GM19023 (cell line): ENCODE measurements around the gene MAGEB6.
"Not testable (repeated sequence)": the region's sequence is repeated elsewhere in the genome, so short reads cannot be mapped to it uniquely, and the experiment has no call there.

Source experiments
- ATAC-seq: cut with Tn5 transposase; IDR thresholded peaks from one replicate; pipeline ENCODE4 v1.9.1; 2021; ENCODE audit warnings: mild to moderate bottlenecking, moderate library complexity; ENCODE audit not compliant: unreplicated experiment

MAGEB6 gene

DNA sequence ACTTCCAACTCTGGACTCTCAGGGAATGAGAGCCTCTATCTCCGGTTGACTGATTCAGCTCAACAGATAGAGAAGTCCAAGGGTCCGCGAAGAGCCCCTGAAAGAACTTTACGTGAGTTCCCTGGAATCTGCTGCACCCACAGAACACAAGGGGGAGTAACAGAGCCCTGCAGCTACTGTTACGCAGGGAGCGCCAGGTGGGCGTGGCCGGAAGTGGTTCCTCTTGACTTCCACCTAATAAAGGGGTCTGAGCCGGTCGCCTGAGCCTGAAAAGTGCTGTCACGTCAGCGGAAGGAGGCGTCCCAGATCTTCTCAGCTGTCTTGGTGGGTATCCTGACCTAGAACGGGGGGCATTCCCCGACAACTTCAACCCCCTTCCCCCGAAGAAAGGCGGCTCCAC lies at the start of gene MAGEB6:
Gene MAGEB6, plus strand, starts transcription at position 237 of the 400 bp plus-strand sequence. CDS start 1,407 bp downstream, outside the sequence.
- no peak for ATAC-seq

DNA sequence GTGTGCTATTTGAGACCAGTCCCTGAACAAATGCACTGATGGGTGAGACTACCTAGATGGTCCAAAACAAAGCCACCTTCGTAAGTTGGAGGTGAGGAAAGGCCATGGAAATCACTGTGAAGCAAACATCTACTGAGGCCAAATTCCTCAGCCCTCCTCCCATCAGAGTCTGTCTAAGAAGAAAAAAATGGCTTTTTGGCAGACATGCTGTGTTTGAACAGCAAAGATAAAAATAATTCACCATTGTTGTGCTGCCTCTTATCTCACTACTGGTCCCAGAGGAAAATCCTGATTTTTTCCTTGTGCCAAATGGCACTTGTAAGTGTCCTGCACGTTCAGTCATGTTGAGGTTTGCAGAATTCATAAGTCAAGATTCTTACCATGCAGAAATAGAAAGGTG lies 46.2 kb upstream of the MAGEB6 start:
- no peak for ATAC-seq

- no peak for ATAC-seq
Observed at GRCh38 chrX:26160301-26160700, 31.9 kb upstream of the MAGEB6 start, which contains the start of gene MAGEB6B. TSS of gene MAGEB6B (plus strand) at chrX:26160601. CDS start at chrX:26160601, 0 bp downstream.

- ATAC-seq = no peak
Observed at GRCh38 chrX:26203561-26203960, 11.3 kb downstream of the MAGEB6 start.

- not testable (repeated sequence) for ATAC-seq
Observed at GRCh38 chrX:26204717-26205116, 12.5 kb downstream of the MAGEB6 start.

DNA sequence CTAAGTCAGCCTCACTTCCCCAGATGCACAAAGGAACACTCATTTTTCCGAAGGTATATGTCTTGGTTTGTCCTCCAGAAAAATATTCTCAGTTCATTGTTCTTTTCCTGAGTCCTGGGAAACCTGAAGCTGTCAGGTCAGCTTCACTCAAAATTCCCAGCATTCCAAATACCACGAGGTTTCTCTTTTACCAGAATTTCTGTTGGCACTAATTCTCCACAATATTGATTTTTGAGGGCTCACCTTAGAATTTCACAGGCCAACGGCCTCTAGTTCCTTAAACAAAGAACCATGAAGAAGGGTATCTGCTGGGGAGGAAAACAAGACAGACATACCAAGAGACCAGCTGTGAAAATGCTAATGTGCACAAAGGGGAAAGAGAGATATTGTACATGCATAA lies 15.8 kb downstream of the MAGEB6 start:
- no peak for ATAC-seq

DNA sequence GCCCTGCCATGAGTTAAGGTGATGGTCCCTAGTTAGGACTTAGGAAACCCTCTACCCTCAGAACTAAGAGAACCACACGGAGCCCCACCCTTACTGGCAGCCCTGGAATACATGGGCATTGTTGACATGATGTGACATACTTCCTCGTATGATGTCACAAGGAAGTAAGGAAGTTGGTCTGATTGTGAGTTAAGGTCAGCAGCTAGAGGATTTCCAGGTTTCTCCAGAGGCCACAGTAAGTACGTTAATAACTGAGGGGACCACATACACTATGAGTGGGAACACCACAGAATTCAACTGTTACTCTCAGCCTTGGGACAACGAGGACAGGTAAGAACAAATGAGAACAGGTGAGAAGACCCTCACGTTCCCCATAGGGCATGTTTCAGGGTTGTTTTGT lies 23.6 kb downstream of the MAGEB6 start, which contains the start of gene MAGEB5:
Gene MAGEB5, plus strand, starts transcription at position 301 of the 400 bp plus-strand sequence. CDS start 1,133 bp downstream, outside the sequence.
- no peak for ATAC-seq

- no peak for ATAC-seq
Observed at GRCh38 chrX:26219351-26219750, 27.1 kb downstream of the MAGEB6 start.

DNA sequence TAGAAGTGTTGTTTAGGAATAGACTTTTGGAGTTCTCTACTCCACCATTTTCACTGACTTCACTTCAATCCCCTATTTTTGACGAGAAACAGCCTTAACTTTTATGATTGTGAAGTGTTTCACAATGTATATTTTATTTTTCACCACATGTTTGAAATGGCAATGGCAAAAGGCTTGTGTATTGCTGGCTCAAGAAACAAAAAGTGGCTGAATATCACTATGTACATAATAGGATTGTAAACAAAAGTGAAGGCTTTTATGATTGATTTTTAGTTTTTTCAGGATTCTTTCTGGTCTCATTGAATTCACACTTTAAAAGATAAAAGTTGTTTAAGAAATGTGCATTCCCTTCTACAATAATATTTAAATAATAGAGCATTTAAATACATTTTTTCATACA lies 41.9 kb downstream of the MAGEB6 start:
- no peak for ATAC-seq
